Measurements from ENCODE around the gene PFKL. TPM values are rescaled to one million over a fixed set of nuclear protein-coding genes. Genes with fewer than 3 reads are reported as not detected.
"Not testable (repeated sequence)": the region's sequence is repeated elsewhere in the genome, so short reads cannot be mapped to it uniquely, and the experiment has no call there.

Gene PFKL
- total RNA-seq, 1 donor from 2014 or later, result 329 TPM

DNA sequence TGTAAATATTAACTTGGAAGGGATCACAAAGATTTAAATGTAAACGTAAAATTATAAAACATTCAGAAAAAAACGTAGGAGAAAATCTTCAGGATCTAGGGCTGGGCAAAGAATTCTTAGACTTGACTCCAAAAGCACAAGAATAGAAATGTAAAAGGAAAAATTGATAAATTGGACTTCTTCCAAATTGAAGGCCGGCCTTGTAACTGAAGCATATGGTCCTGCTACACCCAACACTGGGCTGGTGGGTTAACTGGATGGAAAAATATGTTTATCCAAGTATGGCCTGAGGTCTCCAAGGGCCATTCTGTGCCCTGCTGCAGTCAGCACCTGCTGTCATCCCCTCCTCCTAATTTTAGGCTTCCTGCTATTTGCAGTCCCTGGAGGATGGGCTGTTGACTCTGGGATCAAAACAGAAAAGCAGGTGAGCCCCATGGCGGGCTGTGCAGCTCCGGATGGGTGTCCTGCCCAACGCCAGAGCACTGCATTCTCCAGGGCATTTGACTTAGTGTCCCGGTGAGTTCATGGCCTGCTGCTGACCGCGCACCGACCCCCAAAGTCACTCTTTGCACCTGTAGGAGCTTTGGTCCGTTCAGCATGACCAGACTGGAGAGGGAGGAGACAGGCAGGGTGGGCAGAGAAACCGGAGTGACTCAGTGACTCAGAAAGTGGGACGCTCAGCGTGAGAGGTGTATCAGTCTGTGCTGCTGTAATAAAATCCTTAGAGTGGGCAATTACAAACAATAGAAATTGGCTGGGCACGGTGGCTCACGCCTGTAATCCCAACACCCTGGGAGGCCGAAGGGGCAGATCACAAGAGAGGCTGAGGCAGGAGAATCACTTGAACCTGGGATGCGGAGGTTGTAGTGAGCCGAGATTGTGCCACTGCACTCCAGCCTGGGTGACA lies 20.2 kb upstream of the PFKL start:
- no peak for DNase-seq (ENCODE audit: low read depth in 2 of 2)

DNA sequence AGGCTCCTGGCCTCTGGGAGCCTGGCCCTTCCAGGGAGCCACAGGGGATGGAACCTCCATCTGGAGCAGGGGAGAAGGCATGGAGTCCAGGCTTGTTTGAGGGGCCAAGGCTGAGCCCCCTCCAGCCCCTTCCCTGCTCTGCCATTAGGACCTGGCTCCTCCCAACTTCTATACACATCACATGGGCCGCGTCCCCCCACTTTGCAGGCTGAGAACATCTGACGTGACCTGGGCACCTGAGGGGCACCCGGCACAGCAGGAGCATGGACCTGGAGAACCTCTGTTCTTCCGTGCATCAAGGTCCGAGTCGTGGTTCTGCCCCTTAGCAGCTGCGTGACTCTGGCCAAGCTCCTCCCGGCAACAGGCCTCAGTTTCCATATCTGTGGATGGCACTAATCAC lies 18.1 kb upstream of the PFKL start:
- no peak for DNase-seq (ENCODE audit: low read depth in 2 of 2)

DNA sequence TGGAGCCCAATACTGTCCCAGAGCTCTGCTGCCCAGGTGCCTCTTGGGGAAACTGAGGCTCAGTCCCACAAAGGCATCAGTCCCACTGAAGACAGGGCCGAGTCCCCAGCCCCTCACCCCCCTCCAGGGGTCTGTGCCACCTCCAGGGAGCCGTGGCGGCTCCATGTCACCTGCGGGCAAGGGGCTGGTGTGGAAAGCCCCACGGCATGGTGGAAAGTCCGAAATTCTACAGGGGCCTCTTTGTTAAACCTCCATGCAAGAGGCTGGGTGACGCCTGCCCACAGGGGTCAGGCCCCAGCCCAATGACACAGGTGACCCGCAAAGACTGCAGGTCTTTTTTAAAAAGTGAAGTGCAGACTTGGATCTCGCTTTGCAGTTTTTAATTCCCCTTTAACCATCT lies 17.5 kb upstream of the PFKL start:
- DNase-seq (ENCODE audit: low read depth in 2 of 2), result no peak

DNA sequence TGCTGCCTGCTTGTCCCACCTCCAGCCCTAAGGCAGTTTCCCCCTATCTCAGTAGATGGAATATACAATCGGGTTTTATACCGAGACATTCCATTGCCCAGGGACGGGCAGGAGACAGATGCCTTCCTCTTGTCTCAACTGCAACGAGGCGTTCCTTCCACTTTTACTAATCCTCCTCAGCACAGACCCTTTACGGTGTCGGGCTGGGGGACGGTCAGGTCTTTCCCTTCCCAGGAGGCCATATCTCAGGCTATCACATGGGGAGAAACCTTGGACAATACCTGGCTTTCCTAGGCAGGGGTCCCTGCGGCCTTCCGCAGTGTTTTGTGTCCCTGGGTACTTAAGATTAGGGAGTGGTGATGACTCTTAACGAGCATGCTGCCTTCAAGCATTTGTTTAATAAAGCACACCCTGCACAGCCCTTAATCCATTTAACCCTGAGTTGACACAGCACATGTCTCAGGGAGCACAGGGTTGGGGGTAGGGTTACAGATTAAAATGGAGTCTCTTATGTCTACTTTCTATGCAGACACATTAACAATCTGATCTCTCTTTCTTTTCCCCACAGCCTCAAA lies 16.6 kb upstream of the PFKL start:
- not testable (repeated sequence) for DNase-seq (ENCODE audit: low read depth in 2 of 2)

DNA sequence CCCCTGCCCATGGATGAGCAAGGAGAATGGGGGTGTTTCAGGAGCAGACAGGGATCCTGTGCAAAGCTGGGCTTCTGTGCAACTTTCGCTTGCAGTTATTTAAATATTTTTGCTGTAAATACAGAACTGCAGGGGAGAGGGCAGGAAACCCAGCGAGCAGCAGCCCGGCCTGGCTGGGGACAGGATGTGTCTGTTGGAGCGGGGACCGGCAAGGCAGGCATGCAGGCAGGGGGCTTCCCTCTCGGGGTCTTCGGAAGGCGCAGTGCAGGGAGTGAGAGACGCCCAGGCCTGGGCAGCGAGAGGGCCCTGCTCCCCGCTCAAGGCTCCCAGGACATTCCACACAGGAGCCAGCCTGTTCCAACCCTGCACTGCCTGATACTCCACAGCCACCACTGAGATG lies 15.9 kb upstream of the PFKL start:
- DNase-seq (ENCODE audit: low read depth in 2 of 2), result no peak

DNA sequence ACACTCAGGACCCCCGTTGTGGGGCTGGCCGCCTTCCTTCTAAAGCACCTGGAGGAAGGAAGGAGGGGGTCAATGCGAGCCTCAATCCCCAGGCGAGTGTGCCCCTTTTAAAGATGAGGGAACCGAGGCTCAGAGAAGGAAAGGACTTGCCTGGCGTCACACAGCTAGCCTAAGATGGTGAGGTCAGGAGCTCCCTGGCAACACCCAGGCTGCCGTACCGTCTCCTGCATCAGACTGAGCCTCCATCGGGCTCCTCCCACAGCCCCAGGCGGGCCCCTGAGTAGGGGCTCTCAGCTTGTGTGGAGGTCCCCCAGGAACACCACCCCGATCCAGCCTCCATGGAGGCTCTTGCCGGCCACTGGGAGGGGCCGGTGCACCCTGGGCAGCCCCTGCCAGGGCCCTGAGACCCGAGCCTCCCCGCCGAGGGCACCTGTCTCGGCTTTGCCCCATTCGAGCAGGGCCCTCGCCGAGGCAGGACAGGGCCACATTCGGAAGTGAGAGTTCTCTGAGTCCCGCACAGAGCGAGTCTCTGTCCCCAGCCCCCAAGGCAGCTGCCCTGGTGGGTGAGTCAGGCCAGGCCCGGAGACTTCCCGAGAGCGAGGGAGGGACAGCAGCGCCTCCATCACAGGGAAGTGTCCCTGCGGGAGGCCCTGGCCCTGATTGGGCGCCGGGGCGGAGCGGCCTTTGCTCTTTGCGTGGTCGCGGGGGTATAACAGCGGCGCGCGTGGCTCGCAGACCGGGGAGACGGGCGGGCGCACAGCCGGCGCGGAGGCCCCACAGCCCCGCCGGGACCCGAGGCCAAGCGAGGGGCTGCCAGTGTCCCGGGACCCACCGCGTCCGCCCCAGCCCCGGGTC lies 14.5 kb upstream of the PFKL start, which contains the start of gene AIRE:
TSS of gene AIRE (plus strand) at position 739 of the 855 bp plus-strand sequence. CDS start 131 bp downstream, outside the sequence.
- DNase-seq (ENCODE audit: low read depth in 2 of 2), result no peak

DNA sequence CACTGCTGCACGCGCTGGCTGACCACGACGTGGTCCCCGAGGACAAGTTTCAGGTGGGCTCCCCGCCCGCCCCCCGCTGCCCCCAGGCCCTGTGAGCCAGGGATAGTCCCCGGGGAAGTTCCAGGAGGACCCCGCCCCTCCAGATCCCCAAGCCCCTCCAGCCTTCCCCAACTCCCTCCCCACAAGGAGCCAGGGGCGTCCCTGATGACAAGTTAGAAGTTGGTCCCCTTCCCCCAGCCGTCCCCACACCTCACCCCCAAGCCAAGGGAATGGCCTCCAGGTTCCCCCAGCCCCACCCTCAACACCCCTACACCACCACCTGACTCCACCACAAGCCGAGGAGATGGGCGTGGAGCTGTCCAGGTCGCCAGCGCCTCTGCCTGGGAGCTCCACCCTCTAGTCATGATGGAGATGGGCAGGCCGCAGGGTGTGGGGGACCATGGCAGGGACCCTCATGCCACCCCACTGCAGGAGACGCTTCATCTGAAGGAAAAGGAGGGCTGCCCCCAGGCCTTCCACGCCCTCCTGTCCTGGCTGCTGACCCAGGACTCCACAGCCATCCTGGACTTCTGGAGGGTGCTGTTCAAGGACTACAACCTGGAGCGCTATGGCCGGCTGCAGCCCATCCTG lies 13.7 kb upstream of the PFKL start:
- DNase-seq (ENCODE audit: low read depth in 2 of 2), result no peak

DNA sequence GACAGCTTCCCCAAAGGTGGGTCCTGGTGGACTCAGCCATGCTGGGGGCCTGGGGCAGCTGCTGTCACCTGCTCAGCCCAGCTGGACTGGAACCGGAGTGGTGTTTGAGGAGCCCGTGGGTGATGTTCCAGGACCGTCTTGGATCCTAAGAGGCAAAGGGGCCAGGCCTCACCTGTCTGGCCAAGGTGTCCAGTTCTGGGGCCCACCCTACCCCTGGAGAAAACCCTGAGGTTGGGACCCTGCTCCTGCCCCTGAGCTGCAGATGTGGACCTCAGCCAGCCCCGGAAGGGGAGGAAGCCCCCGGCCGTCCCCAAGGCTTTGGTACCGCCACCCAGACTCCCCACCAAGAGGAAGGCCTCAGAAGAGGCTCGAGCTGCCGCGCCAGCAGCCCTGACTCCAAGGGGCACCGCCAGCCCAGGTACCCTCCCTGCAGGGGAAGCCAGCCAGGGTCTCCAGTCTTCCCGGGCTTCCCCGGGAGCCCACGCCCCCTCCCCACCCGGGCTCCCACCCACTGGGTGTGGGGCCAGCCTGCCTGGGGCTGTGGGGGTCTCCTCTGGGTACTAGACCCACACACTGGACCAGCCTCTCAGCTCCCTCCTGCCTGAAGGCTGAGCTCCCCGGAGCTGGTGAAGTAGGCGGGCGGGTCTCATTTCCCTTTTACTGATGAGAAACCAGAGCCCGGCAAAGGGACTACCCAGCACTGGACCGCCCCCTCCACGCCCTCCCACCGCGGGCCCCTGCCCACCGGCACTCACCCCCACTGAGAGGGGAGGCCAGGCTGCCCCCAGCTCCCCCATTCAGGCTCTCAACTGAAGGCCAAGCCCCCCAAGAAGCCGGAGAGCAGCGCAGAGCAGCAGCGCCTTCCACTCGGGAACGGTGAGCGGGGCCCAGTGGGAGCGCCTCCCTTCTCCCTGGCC lies 12.9 kb upstream of the PFKL start:
- no peak for DNase-seq (ENCODE audit: low read depth in 2 of 2)

DNA sequence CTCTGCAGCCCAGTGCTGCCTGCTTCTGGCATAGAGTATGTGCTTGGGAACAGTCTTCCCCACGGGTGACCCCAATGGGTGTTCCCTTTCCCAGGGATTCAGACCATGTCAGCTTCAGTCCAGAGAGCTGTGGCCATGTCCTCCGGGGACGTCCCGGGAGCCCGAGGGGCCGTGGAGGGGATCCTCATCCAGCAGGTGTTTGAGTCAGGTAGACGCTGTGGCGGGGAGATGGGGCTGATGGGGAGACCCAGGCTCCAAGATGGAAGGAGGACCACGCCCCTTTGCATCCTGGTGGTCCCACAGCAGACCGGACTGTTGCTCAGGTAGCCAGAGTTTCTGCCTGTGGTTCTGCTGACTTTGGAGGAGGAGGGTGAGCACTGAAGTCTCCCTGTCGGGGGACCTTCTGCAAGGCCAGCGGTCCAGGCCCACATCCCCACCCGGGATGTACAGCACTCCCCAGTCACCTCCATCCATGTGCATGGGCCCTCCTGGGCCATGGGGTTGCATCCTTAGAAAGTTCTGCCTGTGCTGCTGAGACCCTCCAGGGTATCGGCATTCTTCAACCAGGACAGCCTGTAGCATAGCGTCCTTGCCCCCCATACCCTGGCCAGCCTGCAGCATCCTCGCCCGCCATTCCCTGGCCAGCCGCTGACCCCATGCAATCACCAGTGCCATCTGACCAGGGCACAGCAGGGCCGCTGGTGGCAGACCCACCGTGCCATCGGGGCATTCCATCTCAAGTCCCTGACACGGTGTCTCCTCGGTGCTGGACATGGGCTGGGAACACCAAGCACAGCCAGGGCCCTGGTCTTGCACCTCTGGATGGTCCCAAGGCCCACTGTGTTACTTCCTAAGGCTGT lies 11.4 kb upstream of the PFKL start:
- DNase-seq (ENCODE audit: low read depth in 2 of 2), result no peak

DNA sequence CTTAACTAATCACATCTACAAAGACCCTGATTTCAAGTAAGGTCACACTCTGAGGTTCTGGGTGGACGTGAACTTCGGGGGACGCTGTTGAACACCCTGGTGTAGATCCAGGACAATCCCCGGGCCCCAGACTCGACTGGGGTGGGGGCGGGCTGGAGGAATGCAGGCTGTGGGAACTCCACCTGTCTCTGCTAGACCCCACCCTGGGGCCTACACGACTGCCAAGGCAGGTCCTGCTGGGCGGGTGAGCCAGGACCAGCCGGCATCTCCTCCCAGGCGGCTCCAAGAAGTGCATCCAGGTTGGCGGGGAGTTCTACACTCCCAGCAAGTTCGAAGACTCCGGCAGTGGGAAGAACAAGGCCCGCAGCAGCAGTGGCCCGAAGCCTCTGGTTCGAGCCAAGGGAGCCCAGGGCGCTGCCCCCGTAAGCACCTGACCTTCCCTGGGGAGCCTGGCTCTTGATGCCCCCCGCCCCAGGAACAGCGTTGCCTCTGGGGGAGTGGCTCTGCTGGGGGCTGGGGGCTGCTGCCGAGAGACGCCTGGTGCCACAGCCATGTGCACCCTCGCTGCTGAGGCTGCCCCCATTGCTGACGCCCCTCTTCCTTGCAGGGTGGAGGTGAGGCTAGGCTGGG lies 10.4 kb upstream of the PFKL start:
- DNase-seq (ENCODE audit: low read depth in 2 of 2), result no peak

DNA sequence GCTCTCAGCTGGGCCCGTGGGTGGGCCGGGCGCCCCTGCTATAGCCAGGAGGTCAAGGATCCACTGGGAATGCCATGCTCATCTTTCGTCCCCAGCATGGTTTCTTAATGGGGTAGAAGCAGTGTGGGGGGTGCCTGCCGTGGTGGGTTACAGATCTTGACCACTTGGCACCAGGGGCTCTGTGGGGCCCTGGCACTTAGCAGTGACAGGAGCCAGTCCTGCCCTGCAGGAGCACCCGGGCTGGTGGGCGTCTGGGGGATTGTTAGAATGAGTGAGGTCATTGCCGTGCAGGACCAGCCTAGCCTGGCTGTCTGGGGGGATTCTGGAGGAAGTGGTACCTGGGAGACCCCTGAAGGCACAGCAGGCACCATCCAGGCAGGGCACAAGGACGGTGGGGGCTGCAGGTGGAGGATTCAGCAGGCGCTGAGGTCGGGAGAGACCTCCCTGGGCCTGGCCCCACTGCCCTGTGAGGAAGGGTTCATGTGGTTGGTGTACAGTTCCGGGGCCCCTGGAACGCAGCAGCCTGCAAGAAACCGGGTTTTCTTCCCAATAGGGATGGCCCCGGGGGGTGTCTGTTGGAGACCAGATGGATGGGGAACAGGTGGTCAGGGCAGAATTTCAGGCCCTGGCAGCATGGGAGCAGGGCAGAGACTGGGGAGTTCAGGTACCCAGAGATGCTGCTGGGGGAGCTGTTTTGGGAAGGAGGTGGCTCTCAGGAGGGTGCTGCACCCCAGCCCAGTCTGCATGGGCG lies 9.4 kb upstream of the PFKL start:
- DNase-seq (ENCODE audit: low read depth in 2 of 2), result no peak

DNA sequence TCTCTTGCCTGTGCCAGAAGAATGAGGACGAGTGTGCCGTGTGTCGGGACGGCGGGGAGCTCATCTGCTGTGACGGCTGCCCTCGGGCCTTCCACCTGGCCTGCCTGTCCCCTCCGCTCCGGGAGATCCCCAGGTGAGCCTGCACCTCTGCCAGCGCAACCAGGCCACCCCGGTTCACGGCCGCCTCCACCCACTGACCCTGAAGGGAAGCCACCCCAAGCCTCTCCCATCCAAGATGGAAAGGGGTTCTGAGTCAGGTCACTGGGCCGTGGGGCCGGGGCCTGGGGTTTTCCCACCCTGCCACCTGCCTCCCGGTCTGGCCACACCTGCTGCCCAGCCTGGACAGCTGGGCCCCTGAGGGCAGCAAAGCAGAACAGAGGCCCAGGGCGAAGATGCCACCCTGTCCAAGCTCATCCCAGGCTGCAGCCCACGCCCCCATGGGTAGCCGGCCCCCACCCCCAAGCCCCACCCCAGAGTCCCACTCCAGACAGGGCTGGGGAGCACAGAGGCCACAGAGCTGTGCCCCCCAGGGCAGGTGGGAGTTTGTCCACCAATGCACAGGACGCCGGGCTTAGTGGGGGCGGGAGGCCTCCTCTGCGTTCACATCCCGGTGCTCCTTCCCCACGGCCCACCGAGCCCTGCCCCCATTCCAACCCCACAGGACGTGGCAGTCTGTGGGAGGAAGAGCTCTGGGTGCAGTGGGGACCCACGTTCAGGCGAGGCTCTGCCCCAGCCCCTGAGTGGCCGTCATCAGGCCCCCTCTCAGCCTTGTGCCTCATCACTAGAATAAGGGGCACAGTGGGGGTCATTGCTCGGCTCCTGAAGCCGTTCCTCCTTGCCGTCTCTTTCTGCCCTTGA lies 8.5 kb upstream of the PFKL start:
- DNase-seq (ENCODE audit: low read depth in 2 of 2), result no peak

DNA sequence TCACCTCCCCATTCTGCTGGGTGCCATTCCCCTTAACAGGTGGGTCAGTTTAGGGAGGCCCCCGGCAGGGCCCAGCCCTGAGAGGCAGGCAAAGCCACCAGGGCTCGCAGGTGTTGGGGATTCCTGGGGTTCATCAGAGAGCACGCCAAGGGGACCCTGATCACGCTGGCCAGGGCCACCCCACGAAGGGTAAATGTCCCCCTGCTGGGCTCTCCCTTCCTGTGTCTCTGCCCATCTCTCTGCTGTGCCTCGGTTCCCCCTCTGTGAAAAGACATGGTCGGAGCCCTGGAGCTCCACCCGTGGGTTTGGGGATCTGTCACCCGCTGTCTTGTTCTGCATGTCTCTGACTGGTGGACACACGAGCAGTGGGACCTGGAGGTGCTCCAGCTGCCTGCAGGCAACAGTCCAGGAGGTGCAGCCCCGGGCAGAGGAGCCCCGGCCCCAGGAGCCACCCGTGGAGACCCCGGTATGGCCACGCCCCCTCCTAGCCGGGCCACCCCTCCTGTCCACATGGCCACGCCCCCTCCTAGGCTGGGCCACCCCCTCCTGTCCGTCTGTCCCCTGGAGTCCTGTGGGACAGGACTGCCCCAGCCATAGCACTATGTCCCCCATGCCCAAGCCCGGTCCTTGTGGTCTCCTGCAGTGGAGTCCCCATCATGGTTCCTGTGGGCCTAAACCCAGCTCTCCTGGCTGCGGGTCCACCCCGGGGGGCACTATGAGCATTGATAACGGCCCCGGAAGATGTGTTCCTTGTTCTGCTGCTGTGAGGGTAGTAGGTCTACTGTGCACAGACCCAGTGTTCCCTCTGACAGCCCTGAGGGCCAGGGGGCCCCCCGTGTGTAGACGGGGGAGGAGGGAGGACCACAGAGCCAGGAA lies 7.7 kb upstream of the PFKL start:
- no peak for DNase-seq (ENCODE audit: low read depth in 2 of 2)

DNA sequence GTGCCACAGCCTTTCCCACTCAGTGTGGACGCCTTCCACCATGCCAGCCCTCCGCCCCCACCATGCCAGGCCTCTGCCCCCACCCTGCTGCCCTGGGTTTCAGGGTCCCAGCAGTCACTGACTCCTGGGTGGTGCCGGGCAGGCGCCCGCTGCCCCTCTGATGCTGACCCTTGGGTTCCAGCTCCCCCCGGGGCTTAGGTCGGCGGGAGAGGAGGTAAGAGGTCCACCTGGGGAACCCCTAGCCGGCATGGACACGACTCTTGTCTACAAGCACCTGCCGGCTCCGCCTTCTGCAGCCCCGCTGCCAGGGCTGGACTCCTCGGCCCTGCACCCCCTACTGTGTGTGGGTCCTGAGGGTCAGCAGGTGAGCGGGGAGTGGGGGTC lies 7.0 kb upstream of the PFKL start:
- DNase-seq (ENCODE audit: low read depth in 2 of 2), result no peak

DNA sequence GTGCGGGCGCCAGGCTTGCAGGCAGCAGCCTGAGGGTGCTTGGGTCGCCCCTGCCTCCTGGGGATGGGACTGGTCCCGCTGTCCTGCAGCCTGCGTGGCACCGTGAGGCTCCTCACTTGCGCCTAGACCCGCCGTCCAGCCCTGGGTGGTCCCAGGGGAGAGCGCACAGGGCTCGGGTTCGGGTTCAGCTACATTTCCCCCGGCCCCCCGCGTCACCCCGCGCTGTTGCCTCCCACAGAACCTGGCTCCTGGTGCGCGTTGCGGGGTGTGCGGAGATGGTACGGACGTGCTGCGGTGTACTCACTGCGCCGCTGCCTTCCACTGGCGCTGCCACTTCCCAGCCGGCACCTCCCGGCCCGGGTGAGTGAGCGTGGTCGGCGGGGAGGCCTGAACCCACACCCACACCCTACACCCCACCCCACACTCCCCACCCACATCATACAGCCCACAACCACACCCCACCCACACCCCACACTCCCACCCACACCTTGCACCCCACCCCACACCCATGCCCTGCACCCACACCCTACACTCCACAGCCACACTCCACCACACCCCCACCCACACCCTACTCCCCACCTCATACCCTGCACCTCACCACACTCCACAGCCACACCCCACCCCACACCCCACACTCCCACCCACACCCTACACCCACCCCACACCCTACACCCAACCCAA lies 6.2 kb upstream of the PFKL start:
- DNase-seq (ENCODE audit: low read depth in 2 of 2), result no peak
